NCI-H524 treated with DMSO at 0.1 percent for 48 hours (cell line): ENCODE results near the gene TNFRSF18.
"Not testable (repeated sequence)": the region's sequence is repeated elsewhere in the genome, so short reads cannot be mapped to it uniquely, and the experiment has no call there.

Experiments used
- DNase-seq: peaks from one replicate; lab custom pipeline; 2025; lab: John Stamatoyannopoulos, UW

The TNFRSF18 gene

DNA sequence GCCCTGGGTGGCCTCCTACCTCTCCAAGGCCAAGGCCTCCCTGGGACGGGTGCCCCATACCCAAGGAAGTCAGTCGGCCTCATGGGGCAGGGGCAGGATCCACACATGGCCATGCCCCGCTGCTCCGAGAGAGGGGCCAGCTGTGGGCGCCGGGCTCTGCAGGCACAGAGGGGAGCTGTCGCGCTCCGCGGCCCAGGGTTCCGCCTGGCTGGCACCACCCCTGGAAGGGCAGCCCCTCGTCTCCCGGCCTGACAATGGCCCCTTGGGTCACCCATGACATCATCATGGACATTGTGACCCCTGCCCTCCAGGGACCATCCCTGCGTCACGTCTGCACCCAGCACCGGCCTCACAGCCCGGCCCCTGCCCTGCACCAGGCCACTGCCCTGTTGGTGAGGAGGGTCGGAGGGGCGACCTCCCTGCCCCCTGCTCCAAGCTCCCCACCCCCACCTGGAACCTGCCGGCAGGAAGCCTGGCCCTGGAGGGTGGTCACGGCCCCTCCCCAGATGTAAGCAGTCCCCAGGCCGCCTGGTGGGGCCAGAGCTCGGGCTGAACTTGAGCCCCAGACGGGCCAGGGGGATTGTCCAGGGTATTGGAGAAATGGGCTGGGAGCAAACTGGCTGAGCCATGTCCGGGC is 26.9 kb downstream of the TNFRSF18 start:
- no peak for DNase-seq

DNA sequence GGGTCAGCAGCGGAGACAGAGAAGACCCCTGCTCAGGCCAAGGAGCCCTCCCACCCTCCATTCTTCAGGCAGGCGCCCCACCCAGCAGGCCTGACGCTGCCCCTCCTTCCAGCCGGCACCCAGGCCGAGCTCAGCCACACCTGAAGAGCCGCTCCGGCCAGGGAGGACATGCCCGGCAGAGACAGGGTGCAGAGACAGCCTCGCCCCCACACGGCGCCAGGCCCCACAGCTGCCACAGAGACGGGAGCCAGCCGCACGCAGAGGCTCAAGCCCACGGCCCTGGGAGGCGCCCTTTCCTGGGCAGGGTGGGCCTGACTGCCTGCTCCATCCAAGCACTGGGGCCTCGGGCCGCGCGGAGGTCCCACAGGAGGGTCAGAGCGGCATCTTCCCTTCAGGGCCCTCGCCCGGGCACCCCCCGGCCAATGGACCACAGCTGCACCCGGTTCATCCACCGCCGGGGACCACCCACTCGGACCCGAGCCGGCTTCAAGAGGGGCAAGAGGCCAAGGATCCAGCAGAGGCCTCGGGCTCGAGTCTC is 27.5 kb downstream of the TNFRSF18 start:
- DNase-seq, result no peak

DNA sequence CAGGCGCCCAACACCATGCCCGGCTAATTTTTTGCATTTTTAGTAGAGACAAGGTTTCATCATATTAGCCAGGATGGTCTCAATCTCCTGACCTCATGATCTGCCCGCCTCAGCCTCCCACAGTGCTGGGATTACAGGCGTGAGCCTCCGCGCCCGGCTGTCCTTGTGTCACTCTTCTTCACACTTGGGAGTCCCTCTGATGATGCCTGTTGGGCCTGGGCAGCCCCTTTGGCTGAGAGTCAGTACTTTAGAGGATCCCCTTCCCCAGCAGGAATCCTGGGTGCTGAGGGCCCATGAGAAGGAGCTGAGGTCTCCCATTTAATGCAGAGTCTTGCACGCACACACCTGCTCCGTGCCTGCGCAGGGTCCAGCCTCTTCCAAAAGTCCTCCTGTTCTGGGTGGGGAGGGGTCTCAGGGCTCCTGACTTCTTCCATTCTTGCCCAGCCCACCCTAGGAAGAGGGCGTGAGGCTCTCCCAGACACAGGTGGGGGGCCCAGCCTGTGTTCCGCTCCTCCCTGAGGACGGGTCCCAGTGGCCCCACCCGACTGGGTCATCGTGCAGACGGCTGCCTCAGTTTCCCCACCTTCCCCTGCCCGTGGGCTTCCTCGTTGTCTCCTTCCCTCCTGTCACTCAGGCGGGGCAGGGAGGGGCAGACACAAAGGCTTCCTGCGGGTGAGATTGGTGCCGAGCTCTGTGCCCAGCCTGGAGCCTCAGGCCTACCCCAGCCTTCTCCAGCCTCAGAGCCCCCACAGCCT is 28.8 kb downstream of the TNFRSF18 start:
- no peak for DNase-seq

DNA sequence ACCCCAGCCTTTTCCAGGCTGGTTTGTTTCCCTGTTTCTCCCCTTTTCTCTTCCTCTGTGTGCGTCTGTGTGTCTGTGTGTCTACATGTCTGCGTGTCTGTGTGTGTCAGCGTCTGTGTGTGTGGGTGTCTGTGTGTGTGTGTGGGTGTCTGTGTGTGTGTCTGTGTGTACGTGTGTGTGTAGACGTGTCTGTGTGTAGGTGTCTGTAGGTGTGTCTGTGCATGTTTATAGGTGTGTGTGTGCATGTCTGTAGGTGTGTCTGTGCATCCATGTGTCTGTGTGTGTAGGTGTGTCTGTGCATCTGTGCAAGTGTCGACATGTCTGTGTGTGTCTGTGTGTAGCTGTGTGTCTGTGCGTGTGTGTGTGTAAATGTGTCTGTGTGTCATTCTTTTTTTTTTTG is 29.5 kb downstream of the TNFRSF18 start:
- DNase-seq, result no peak

DNA sequence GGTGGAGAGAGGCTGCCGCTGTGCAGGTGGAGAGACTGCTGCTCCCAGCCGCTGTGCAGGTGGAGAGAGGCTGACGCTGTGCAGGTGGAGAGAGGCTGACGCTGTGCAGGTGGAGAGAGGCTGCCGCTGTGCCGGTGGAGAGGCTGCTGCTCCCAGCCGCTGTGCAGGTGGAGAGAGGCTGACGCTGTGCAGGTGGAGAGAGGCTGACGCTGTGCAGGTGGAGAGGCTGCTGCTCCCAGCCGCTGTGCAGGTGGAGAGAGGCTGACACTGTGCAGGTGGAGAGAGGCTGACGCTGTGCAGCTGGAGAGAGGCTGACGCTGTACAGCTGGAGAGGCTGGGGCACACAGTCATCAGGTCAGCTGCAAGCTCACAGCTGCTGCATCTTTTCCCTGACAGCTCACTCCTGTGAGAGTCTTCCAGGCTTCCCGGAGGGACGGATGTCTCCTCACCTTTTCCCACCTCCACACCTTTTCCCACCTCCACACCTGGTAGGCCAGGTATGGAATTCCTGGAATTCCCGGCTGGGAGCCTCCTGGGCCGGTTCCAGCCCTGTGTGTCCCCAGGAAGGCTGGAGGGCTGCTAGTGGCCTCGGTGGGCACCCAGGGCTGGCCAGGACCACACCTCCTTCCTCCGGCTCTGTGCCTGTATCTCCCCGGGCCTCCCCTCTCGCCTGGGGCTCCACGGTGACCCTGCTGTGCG is 30.2 kb downstream of the TNFRSF18 start:
- not testable (repeated sequence) for DNase-seq

DNA sequence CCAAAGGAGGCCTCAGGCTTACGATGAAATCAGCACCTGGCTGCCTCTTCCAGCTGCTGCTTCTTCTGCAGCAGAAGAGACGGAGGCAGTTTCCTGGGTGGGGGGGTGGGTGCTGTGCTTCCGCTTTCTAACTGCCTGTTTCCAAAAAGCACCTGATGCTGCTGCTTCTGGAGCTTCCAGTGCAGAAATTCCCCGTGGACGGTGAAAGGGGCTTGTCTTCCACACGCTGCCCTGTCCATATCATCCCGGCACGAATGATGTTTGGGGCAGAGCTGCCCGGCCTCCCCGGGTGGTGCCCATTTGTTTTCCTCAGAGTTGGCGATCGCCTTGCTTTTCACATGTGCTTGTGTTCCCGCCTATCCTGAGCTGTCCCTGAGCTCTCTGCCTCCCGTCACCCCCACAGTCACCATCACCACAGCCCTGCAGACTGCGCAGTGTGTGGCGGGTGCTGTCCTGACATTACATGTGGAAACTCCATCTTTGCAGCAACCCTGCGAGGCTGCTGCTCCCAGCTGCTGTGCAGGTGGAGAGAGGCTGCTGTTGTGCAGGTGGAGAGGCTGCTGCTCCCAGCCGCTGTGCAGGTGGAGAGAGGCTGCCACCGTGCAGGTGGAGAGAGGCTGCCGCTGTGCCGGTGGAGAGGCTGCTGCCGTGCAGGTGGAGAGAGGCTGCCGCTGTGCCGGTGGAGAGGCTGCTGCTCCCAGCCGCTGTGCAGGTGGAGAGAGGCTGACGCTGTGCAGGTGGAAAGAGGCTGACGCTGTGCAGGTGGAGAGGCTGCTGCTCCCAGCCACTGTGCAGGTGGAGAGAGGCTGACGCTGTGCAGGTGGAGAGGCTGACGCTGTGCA is 30.9 kb downstream of the TNFRSF18 start:
- DNase-seq, result no peak

DNA sequence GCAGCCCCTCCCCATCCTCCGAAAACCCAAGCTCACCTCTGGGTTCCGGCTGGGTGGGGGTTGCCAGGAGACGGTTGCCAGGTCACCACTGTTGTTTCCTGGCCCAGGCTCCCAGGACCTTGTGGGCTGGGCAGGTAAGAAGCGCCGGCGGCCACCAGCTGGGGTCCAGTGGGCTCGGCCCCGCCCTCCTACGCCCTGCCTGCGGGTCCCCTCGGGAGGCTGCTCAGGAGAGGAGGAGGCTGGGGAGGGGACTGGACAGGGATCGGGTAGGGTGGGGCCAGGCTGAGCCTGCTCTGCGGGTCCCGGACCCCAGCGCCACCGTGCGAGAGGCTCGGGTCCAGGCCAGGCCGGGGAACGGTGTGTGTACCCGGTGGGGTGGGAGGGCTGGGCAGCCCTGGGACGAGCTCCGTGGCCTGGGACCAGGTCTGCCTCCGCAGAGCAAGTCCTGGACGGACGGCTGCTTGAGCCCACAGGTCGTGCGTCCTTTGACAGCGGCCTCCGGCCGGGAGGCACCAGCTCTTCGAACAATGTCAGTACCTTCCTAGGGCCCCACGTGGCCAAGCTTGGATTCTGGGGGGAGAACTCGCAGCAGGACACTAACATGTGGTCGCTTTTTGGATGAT is 32.5 kb downstream of the TNFRSF18 start, which contains the start of gene TTLL10:
Gene TTLL10 (plus strand): TSS at position 88 of the 623 bp plus-strand sequence. CDS start 5,336 bp downstream, outside the sequence.
- DNase-seq, result no peak

DNA sequence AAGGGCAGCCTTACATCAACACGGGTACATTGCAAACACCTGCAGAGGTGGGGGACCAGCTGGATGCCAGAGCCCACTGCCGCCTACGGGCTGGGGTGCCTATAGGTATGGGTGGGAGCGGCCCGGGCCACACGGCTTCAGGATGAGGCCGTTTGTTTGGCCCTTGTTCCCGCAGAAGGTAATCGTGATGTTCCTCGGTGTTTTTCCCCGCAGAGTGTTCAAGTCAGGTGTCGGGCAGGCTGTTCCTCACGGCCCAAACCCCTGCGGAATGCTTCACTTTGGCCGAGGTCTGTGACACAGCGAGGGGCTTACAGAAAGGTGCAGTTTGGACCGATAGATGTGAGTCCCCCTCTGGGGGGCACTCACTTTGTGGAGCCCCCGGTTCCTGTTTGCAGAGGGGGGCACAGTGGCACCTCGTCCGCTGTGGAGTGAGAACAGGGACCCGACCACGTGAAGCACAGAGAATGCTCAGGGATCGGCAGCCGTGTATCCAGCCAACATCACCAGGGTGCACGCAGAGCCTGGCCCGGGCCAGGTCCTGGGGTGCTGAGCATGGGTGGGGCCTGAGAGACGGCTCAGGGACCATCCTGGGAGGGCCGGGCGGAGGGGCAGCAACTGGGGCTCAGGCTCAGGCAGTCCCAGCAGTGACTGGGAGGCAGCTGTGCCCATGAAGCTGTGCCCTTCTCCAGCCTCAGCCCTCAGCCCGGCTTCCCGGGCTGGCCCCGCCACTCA is 33.2 kb downstream of the TNFRSF18 start:
- no peak for DNase-seq

DNA sequence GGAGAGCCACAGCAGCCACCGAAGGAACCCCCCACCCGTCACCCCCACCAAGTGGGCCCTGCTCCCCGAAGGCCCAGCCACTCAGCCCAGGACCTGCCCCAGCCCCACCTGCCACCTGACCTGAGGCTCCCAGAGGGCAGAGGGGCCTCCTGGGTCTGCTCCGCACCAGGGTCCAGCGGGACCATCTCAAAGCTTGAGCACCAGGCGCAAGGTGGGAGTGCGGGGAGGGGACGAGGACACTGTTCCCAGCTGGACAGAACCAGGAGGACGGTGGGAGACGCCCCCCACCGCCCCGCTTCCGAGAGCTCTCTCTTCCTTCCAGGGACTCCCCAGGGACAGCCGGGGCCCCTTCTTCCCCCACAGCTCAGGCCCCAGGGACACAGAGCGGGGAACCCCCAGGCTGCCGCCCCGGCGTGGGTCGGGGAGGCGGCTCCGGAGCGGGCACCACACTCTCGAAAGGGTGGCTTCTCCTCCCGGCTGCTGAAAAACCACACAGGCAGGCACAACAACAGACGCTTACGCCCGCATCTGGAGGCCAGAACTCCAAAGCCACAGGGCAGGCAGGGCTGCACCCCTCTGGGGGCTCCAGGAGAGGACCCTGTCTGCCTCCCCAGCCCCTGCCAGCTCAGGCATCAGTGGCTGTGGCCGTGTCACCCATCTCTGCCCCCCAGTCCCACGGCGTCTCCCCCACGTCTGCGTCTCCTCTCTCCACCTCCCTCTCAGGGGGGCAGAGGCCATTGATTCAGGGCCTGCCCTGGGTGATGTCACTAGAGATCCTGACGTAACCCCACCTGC is 34.6 kb downstream of the TNFRSF18 start:
- no peak for DNase-seq

DNA sequence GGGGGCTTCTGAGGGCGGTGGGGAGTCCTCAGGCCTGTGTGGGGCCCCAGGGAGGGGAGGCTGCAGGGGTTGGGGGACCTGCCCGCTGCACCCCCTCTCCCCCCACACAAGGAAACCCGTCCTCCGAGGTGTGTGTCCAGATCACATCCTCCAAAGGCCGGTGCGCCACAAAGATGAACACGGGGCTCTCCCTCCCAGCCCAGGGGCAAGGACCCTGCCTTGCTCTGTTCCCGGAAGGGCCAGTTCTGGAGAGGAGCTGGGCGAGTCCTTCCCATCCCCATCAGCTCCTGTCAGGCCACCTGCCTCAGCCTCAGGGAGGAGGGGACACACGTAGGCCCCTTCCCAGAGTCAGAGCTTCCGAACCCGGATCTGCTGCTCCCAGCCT is 35.2 kb downstream of the TNFRSF18 start:
- no peak for DNase-seq

DNA sequence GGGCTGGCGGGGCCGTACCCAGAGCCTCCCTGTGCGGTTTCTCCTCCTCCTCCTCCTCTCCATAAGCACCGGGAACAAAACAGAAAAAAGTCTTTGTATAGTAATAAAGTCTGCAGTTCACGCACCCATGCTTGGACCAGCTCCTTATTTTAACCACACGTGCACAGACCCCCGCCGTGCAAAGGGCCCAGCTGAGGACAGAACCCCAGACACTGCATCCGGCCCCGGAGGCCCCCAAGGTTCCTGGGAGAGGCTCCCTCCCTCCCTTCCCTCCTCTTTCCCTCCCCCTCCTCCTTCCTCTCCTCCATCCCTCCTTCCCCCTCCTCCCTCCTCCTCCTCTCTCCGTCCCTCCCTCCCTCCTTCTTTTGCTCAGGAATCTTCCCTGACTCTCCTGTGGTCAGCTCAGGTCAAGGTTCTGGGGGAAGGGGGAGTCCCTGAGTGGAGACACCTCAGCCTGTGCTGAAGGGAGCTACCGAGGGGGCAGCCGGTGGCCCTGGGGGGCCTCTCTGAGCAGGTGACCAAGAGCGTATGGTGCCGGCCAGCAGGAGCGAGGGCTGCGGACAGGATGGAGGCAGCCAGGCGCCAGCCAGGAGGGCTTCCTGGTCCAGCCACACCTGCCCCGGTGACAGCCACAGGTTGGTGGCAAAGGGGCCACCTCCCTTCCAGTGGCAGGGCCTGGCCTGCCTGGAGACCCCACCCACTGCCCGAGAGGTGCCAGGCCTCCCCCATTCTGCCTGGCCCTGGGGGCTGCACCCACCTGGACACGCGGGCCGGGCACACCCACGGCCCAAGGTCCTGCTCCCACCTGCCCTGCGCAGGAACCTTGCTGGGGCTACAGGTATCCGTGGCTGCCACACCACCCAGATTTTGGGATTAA is 35.9 kb downstream of the TNFRSF18 start:
- DNase-seq, result no peak

DNA sequence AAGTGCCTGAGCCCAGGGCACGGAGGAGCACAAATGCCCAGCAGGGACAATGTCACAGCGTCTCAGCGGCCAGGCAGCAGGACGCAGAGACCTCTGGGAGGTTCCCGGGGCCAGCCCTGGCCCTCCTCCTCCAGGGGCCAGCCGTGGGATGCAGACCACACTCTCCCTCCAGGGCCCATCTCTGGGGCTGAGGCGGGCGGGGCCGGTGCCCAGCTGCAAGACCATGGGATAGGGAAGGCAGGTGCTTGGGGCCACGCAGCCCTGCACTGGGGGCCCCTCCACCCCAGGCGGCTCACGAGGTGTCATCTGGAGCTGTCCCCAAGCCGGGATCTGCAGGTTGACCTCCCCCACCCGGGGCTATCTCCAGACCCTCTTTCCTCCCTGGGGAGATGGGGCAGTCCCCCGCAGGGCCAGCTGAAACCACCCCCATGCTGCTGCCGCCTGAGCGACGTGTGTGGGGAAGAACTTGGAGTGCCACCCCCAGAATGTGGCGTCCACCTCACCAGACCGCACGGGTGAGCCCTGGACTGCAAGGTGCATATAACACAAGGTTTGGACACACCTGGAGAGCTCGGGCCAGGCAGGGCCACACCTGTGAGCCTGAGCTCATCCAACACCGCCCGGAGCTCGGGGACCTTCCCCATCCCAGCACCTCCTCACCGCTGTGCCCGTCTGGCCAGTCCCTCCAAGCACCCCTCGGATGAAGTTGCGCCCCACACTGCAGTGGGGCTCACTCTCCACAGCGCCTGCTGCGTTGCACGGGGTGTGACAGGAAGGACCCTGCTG is 36.8 kb downstream of the TNFRSF18 start:
- DNase-seq, result no peak

DNA sequence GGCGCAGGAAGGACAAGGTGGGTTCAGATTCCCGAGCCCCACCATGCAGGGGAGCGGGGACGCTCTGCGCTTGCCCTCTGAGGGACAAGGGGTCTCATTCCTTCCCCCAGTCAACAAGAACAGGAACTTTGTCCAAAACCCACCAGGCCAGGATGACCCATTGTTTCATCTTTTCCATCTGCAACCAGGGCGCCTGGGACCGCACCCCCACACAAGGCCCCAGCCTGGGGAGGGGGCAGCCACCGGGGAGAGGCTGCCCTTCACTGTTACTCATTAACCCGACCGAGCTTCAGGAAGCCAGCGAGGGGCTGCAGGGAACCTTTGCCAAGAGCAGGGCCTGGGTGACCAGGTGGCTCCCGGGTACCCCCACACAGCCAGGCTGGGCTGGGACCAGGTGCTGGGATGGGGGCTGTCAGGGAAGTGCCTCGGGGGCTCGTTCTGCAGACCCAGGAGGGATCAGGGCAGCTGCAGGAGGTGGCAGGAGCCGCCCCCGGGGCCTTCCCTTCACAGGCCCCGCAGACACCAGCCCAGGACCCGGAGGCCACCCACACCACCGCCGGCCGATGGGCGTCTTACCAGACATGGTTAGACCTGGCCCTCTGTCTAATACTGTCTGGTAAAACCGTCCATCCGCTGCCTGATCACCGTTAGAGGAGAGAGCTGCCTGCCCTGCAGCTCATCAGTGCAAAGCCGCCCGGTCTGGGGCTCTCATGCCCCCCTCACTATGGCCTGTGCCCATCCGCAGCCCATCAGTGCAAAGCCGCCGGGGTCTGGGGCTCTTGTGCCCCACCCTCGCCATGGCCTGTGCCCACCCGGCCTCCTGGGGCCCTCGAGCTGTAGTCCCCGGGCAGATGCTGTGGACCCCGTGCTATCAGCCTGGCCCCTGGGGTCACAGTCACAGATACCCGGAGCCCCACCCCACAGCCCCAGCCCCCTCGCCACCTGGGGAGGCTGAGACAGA is 37.7 kb downstream of the TNFRSF18 start:
- DNase-seq, result no peak

DNA sequence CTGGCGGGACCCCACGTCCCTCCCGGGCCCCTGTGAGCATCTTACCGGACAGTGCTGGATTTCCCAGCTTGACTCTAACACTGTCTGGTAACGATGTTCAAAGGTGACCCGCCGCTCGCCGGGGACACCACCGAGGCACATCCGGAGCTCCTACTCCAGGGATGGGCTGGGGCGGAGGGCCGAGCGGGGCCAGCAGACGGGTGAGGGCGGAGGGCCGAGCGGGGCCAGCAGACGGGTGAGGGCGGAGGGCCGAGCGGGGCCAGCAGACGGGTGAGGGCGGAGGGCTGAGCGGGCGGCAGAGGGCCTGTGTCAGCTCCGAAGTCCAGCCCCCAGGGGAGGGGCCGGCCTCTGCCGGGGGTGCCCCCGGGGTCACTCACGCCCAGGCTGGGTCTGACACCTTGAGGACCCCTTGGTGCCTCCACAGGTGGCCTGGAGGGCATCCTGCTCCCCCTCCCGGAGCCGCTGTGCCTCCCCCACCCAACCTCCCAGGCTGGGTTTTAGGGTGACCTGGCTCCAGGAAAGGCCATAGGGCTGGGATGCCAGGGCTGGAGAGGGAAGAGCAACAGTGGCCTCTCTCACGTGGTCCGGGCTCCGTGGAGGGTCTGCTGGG is 38.4 kb downstream of the TNFRSF18 start:
- DNase-seq, result no peak

DNA sequence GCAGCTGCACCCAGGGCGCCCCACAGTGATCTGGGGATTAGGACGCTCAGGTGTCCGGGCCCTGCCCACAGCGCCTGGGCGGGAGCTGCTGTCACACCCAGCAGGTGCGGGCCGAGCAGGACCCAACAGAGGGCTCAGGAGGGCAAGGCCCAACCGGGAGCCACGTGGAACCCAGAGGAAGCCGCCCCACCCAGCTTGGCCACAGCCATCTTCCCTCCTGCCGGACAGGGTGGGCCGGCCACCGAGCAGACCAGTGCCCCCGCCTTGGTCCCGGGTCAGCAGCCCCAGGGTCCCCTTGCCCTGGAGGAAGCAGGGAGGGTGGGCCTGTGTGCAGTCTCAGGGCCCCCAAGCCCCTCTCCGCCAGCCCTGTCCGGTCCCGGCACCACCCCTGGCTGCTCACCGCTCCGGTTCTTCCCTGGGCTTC is 39.0 kb downstream of the TNFRSF18 start:
- DNase-seq, result no peak

DNA sequence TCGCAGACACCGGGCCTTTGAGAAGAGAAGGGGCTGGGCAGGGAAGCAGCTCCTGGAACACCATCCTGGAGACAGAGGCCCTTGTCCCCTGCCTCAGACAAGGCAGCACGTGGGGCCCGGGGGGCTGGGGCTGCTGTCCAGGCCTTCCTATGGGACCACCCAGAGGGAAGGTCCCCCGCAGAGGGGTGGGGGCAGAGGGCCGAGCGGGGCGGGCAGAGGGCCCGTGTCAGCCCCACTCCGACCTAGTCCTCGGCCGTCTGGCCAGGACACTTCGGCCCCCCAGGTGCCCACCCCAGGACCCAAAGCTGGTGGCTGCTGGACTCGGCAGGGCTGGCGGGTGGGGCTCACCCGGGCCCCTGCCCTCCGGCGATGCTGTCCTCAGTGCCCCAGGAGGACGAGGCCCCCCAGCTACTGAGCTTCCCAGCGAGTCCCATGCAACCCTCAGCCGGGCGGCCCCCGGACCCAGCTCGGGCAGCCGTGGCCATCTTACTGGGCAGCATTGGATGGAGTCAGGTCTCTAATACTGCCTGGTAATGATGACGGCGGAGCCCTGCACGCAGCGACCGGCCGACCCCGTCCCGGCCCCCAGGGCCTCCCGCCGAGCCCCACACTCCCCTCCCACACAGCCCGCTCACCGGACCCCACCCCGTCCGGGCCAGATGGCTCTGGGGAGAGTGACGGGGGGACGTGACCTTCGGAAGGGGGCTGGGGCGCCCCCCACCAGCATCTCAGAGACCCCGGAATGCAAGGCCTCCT is 39.6 kb downstream of the TNFRSF18 start:
- DNase-seq, result no peak
